CD4-positive, alpha-beta T cell treated with Interferon alpha-2 for 1 hour (primary cell): Measurements from ENCODE around the gene WWC2.
"Not testable (repeated sequence)": the region's sequence is repeated elsewhere in the genome, so short reads cannot be mapped to it uniquely, and the experiment has no call there.

ENCODE experiments used
- DNase-seq, 2 donors: peaks; one replicate each; pipeline ENCODE4 v3.0.0-alpha.2; 2020 to 2022

The WWC2 gene

GRCh38 chr4:183144787-183145186, 45.7 kb downstream of the WWC2 start:
- no peak for DNase-seq

- DNase-seq: no peak
Observed at GRCh38 chr4:183145773-183146172, 46.7 kb downstream of the WWC2 start.

DNA sequence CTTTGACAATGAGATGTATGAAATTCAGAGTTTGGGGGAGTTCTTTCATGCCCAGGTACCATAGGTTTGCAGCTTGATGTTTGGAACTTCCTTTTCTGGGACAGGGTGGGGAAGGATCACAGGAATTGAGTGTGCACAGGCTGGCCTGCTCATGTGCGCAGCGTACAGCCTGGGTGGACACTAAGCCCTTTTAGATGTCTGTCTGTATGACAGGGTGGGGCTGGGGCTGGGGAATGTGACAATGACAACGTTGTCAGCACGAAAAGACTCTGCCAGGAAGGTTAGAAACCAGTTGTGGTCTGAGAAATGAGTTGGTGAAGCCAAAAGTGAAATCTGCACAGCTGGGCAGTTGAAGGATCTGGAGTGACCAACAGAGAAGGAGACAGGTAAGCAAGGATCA, 47.4 kb downstream of the WWC2 start:
- DNase-seq: no peak

GRCh38 chr4:183147196-183147595, 48.1 kb downstream of the WWC2 start:
- no peak for DNase-seq

GRCh38 chr4:183147983-183148382, 48.9 kb downstream of the WWC2 start:
- no peak for DNase-seq

GRCh38 chr4:183149616-183150539, 50.8 kb downstream of the WWC2 start:
- DNase-seq: no peak

DNA sequence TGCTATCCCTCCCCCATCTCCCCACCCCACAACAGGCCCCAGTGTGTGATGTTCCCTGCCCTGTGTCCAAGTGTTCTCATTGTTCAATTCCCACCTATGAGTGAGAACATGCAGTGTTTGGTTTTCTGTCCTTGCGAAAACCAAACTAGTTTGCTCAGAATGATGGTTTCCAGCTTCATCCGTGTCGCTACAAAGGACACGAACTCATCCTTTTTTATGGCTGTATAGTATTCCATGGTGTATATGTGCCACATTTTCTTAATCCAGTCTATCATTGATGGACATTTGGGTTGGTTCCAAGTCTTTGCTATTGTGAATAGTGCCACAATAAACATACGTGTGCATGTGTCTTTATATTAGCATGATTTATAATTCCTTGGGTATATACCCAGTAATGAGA, 51.6 kb downstream of the WWC2 start:
- DNase-seq: not testable (repeated sequence)

DNA sequence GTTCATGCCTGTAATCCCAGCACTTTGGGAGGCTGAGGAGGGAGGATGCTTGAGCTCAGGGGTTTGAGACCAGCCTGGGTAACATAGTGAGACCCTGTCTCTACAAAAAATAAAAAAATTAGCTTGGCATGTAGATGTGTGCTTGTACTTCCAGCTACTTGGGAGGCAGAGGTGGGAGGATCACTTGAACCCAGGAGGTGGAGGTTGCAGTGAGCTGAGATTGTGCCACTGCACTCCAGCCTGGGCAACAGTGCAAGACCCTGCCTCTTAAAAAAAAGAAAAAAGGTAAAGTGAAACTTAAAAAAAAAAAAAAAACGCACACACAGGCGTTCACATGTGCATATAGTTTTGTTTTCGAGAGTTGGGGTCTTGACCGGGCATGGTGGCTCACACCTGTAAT, 53.2 kb downstream of the WWC2 start:
- DNase-seq: not testable (repeated sequence)

DNA sequence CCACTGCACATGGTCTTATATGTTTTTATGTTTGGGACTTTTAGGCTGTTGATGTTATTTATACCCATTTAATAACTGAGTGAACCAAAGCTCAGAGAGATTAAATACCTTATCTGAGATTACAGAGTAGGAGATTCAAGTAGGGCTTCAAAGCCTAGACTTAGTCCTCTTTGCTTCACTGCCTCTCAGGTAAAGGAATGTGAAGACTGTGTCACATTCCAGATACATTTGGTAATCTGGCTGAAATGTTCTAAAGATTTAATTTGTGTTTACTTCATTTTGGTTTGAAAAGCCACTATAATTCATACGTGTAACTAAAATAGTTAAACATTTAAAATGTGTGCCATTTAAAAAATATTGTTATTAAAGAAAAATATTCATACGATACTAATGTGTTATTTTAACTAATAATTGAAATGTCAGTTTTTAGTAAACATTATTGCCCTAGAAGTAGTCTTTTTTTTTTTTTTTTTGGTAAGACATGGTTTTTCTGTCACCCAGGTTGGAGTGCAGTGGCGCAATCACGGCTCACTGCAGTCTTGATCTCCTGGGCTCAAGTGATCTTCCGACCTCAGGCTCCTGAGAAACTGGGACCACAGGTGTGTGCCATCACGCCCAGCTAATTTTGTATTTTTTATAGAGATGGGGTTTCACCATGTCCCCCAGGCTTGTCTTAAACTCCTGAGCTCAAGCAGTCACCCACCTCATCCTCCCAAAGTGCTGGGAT, 54.3 kb downstream of the WWC2 start:
- no peak for DNase-seq

GRCh38 chr4:183154701-183155391, 55.8 kb downstream of the WWC2 start:
- DNase-seq: no peak

GRCh38 chr4:183155450-183156184, 56.6 kb downstream of the WWC2 start:
- DNase-seq: no peak

DNA sequence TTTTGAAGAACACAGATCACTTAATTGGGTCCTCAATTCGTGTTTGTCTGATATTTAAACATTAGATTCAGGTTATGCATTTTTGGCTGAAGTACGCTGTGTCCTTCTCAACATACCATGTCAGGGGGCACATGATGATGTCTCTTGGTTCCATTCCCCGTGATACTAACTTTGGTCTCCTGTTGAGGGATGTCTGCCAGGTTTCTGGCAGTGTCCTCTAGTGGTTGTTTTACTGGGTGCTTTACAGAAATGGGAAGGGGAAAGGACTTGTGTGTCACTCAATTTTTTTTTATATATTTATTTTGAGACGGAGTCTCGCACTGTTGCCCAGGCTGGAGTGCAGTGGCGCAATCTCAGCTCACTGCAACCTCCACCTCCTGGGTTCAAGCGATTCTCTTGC, 58.2 kb downstream of the WWC2 start:
- no peak for DNase-seq

DNA sequence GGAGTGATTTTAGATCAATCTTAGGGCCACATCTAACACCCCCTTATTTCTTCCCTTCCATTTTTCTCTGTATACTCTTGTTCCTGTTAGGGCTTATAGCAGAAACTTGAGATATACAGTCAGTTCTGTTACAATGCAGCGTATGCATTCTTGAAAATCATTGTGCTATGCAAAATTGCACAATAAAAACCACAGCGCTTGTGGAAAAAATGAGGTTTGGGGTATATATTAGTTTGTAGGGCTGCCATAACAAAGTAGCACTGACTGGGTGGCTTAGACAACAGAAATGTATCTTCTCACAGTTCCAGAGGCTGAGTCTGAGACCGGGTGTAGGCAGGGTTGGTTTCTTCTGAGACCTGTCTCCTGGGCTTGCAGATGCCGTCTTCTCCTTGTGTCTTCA, 59.0 kb downstream of the WWC2 start:
- no peak for DNase-seq

- no peak for DNase-seq
Observed at GRCh38 chr4:183161630-183162029, 62.6 kb downstream of the WWC2 start.

DNA sequence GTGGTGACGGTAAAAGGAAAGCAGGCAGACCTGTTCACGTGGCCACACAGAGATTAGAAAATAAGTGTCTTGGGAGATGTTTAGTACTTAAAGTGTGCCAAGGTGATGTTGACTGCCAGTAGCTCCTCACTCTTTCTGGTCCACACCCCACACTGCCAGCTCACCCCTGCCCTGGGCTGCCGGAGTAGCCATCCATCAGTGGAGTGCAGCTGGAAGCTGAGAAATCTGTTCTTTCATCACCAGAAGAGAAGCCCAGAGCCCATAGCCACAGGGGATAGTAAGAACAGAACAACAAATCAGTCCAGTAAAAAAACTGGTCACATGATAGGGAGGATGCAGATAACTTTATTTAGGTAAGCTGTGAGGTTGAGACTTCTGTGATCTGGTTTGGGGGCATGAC, 64.1 kb downstream of the WWC2 start:
- no peak for DNase-seq

DNA sequence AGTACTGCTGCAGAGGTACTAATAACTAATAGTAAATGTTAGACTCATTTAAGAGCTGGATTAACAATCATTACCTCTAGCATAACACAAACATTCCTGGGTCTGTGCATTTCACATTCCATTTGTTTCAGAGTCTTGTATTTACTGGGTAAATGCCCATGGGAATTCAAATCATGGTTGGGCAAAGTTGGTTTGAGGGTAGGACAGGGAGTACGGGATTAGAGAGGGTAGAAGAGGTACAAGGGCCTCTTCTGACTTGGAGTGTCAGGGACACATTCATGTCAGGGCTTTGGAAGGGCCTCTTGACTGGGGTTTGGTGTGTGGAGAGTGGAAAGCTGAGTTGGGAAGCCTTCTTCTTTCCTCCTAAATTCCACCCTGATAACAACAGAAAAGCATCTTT, 65.9 kb downstream of the WWC2 start:
- DNase-seq: no peak

GRCh38 chr4:183165376-183165775, 66.3 kb downstream of the WWC2 start:
- DNase-seq: no peak

DNA sequence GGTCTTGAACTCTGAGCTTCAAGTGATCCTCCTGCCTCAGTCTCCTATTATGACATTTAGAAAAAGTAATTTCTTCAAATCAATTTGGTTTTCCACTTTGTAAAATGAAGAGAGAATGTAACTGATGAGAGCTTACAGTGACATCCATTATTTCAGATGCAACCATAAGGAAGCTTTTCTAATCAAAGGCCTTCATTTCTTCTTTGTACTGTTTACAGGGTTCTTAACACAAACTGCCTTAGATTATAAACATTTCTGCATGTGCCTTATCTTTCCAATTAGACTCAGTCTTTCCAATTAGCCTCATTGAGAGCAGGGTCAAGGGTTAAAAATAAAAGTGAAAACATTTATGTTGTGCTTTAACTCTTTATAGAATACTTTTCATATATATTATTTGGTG, 71.8 kb downstream of the WWC2 start:
- no peak for DNase-seq

DNA sequence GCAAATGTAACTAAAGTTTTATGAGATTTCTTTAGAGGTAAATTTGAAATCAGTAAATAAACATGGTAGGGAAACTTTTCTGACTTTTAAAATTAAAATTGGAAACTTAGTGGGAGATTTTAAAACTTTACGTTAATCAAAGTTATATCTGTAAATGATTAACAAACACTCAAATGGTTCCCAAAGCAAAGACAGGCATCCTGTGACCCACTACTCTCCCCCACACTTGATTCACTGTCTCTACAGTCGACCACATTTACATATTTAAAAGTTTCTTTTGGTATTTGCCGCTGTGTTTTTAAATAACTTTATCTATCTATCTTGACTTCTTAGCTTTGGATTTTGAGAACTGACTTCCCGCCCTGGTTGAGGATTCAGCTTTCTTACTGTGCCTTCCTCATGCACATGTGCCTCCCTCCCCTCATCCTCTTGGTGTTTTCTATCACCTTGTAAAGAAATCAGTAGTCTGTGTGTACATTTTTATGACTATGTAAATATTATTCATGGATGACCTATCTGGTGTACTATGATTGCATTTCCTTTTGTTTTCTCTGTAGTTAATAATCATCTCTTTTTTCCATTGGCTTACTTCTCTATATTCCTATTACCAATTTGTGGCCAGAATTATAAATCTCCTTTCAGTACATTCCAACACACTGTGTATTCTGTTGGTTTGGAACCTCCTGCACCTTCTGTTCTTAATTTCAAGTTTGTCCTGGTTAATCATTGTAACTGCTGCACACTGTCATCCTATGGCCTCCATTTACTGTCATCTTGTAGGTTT, 72.6 kb downstream of the WWC2 start:
- DNase-seq: no peak

DNA sequence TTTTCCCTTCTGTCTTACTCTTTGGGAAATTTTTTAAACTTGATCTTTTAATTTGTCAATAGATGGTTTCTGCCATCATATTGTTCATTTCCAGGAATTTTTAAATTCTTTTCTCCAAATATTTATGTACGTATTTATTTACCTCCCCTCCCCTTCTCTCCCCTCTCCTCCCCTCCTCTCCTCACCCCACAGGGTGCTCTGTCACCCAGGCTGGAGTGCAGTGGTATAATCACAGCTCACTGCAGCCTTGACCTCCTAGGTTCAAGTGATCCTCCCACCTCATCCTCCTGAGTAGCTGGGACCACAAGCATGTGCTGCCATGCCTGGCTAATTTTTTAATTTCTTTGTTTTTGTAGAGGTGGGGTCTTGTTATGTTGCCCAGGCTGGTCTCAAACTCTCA, 73.8 kb downstream of the WWC2 start:
- DNase-seq: no peak

DNA sequence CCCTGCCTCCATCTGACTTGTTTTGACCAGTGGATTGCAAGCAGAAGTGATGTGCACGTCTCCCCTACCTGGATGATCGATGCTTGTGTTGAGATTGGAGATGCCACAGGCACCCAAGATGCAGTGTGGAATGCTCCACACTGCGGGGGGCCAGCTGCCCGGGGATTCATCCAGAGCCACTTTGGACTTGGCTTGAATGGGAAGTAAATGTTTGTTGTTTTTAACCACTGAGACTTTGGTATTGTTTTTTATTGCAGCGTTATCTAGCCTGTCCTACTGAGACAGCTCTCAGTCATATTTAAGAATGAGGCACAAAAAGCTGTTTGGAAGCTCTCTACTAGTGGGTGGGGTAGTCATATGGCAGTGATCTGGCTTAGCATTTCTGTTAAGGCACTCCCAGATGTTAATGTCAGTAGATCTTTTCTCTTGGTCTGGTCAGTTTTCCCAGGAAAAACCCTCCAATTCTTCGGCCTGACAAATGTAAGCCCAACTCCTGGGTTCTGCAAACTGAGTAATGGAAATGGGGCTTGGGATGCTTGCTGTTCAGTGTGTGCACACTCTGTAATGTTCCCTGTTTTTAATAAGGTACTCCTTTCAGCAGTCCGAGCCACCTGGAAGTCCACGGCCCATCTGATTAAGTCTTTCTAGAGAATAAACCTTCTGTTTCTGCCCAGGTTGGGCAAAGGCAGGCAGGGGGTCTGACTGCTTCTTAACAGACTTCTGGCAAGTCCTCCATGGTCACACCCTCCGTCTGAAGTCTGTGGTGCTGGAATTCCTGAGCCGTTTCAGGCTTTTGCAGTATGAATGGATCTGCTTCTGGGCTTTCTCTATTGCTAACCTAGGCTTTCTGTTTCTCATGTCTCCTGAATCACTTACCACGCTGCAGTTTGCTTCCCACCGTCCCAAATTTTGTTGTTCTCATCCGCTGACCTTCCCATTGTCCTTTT, 74.8 kb downstream of the WWC2 start:
- DNase-seq: no peak
